Stimulated activated naive CD8-positive, alpha-beta T cell treated with anti-CD3 and anti-CD28 coated beads, Interleukin-15, Interleukin-2, amounts not matched to agents 100 U/mL and 50 U/mL, for 24 hours (primary cell): ENCODE measurements around the gene TMEM248.
"Not testable (repeated sequence)": the region's sequence is repeated elsewhere in the genome, so short reads cannot be mapped to it uniquely, and the experiment has no call there.

Source experiments
- ATAC-seq: fragments of 150-1000 bp; cut with Tn5 transposase; one replicate; pipeline ENCODE4 v1.10.0; 2021
- DNase-seq: peaks from one replicate; pipeline ENCODE4 v3.0.0; 2021

TMEM248 gene

DNA sequence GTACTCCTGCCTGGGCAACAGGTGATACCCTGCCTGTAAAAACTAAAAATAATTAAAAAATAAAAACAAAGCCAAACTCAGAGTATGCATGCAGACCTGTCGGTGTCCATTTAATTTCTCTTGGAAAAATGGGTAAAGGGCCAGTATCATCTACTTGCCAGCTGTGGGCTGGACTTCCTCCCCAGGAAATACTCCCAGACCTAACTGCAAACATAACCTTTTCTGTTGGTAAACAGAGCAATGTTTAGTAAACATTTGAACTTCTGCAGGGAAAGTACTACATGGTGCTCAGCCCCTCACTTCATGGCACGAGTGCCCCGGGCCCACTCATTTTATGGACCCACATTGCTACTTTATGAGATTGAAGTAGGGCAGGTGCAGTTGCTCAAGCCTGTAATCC, 10.2 kb upstream of the TMEM248 start:
- DNase-seq (no peak), ATAC-seq (no peak)

DNA sequence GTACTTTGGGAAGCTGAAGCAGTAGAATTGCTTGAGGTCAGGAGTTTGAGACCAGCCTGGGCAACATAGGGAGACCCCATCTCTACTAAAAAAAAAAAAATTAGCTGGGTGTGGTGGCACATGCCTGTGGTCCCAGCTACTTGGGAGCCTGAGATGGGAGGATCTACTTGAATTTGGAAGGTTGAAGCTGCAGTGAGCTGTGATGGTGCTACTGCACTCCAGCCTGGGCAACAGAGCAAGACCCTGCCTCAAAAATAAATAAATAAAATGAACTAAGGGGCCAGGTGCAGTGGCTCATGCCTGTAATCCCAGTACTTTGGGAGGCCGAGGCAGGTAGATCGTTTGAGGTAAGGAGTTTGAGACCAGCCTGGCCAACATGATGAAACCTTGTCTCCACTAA, 9.8 kb upstream of the TMEM248 start:
- DNase-seq, ATAC-seq: not testable (repeated sequence)

DNA sequence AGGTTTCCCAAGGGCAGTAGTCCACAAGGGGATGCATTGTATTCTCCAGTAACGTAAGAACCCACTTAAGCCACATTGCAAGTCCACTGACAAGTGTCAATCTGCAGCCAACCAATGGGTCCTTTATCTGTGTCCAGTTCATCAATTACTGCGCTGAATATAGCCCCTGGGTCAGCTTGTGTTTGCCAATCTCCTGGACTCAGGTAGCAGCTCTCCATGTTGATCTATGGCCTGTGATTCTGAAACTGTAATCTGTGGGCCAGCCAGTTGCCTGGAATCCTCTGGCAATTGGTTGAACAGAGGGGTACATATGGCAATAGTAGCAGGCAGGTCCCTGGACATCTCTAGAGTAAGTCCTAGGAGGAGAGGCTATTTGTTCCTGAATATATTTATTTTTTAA, 8.8 kb upstream of the TMEM248 start:
- DNase-seq (no peak), ATAC-seq (no peak)

DNA sequence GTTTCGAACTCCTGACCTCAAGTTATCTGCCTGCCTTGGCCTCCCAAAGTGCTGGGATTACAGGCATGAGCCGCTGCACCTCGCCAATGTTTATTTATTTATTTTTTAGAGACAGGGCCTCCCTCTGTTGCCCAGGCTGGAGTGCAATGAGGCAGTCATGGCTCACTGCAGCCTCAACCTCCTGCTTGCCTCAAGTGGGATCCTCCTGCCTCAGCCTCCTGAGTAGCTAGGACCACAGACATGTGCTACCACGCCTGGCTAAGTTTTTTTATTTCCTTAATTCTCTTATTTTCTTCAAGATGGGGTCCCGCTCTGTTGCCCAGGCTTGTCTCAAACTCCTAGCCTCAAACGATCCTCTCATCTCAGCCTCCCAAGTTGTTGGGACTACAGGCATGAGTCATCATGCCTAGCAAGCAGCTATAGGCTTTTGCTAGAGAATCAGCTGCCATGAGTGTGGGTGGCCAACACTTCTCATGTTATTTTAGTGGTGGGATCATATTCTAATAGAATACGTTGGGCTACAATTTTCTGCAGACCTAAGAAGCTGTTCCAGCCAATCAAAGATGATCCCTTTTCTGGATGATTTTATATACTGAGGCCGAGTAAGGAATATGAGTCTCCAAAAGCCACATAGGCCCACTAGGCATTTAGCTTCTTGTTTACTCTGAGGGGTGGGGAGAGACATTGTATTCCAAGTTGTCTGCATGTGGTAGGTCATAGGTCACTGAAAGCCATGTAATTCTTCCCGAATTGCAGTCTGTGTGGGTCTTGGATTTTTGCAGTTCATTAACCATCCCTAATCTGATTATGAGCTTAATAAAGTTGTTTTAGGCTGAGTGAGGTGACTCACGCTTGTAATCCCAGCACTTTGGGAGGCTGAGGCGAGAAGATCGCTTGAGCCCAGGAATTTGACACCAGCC, 7.6 kb upstream of the TMEM248 start:
- DNase-seq = no peak
- ATAC-seq = no peak

DNA sequence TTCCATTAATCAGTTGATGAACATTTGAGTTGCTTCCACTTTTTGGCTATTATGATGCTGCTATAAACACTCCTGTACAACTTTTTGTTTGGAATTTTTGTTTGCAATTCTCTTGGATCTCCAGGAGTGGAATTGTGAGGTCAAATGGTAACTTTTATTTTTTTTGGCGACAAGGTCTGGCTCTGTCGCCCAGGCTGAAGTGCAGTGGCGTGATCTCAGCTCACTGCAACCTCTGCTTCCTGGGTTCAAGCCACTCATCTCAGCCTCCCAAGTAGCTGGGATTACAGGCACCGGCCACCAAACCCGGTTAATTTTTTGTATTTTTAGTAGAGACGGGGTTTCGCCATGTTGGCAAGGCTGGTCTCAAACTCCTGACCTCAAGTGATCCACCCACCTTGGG, 3.1 kb upstream of the TMEM248 start:
- not testable (repeated sequence) for ATAC-seq, DNase-seq

DNA sequence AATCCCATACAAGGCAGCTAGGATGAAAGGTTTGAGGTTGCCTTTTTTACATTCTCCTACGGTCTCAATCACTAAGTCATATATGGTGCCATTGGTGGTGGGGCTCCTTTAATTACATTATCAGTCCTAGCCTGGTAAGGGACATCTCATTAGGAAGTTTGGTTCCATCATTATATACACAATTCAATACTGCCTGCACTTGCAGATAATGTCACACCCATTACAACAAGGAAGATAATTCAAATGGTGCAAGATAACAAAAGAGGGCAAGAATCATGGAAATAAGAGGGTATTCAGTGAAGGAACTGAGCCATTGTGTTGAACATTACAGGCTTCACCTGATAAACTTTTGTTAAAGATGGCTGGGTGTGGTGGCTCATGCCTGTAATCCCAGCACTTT, 1.7 kb upstream of the TMEM248 start:
- no peak for DNase-seq
- ATAC-seq = no peak

DNA sequence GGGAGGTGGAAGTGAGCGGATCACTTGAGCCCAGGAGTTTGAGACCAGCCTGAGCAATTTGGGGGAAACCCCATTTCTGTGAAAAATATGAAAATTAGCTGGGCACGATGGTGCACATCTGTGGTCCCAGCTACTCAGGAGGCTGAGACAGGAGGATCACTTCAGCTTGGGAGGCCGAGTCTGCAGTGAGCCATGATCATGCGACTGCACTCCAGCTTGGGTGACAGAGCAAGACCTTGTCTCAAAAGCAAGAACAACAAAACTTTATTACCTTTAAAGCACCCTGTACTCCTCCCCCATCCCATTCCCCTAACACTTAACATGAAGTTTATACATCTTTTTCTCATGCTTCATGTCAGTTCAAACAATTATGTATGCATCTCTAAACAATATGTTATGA, 1.3 kb upstream of the TMEM248 start:
- no peak for ATAC-seq
- no peak for DNase-seq

DNA sequence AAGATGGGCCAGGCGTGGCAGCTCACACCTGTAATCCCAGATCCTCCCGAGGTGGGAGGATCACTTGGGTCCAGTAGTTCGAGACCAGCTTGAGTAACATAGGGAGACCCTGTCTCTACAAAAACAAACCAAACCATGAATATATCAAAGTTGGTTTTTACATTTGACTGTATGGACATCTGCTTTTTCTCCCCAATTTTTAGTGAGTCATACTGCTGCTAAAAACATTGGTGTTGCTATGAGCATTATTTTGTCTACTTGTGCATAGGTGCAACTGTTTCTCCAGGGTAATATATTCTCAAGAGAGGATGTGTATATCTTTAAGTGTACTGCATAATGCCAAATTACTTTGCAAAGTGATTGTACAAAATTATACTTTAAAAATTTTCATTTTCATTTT, 769 bp upstream of the TMEM248 start:
- ATAC-seq = no peak
- no peak for DNase-seq

DNA sequence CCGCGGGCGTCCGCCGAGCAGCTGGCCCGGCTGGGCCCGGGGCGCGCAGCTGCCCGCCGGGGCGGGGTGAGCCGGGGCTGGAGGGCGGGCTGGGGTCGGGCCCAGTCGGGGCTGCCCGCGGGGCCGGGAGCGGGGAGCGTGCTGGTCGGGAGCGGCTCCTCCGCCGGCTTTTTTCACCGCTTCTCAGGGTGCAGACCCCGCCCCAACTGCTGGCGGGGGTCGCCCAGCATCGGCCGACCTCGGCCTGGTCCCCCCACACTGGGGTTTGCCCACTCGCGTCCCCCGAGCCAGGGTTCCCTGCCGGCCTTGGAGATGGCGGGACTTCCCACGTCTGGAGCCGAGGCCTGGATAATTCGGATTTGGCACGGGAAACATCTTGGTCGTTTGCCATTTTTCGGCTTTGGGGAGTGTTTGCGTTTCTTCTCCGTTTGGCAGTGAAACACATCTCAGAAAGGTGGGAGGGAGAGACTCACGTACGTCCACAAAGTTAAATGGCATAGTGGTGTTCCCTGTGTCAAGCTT, 432 bp downstream of the TMEM248 start:
- no peak for ATAC-seq
- peak; percentile 19 for DNase-seq

DNA sequence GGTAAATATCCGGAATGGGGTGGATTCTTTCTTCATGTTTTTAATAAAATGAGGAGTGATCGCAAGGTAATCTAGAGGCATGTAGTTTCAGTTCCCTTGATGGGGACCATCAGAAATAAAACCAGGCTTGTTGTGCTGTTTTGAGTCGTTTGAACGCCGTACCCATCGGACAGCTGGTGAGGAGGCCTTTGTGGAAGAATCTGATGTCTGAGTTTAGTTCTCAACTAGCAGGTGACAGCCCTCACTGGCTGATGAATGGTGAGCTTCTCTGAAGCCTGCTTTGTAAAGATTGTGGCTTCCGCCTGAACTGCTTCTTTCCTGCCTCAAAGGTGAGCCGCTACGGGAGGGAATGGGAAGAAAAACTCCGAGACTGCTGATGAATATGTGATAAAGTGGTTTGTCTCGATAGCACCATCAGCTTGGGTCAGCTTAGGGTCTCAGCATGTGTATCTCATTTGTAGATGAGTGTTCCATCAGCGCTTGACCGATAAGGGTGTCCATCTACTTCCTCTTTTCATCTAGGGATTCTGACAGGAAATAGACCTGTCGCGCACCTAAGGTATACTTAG, 977 bp downstream of the TMEM248 start:
- ATAC-seq (no peak), DNase-seq (peak; percentile 20)

DNA sequence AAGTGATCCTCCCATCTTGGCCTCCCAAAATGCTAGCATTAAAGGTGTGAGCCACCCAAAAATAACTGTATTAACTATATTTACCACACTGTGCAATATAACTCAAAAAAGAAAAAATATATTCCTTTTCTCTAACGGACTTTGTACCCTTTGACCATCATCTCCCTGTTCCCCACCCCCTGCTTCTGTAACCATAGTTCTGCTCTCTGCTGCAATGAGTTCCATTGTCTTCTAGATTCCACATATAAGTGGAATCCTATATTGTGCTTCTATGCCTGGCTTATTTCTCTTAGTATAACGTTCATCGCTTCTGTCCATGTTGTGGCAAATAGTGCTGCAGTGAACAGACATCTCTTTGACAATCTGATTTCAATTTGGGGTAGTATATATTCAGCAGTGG, 4.2 kb downstream of the TMEM248 start:
- ATAC-seq (no peak), DNase-seq (no peak)

DNA sequence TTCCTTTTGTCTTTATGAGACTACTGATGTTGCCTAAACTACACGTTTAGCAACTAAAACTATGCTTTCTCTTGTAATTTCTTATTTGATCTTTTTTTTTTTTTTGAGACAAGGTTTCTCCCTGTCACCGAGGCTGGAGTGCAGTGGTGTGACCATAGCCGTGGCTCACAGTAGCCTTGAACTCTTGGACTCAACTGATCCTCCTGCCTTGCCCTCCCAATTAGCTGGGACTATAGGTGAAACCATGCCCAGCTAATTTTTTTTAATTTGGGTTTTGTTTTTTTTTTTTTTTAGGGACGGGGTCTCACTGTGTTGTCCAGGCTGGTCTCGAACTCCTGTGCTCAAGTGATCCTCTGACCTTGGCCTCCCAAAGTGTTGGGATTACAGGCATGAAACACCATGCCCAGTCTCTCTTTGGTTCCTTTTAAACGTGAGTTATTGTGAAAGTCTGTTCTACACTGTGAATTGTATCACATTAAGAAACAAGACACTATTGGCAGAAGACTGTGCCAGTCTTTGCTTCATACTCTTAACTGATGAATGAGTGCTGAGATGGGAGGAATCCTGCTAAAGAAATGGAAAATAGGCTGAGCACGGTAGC, 6.4 kb downstream of the TMEM248 start:
- DNase-seq (no peak), ATAC-seq (no peak)

DNA sequence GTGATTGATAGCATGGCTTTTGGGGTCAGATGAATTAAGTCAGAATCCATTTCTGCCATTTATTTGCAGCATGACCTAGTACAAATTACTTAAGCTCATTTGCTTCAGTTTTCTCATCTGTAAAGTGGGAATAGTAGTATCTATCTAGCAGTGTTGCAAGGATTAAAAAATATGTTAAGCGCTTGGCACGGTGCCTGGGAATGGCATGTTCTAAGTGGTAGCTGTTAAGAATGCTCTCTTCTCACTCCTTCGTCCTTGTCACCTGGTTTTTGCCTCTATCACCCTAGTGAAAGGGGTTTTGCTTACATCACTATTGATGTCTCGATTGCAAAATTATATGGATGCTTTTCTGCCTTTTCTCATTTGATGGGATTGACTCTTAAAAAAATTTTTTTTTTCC, 7.4 kb downstream of the TMEM248 start:
- DNase-seq (no peak), ATAC-seq (no peak)

DNA sequence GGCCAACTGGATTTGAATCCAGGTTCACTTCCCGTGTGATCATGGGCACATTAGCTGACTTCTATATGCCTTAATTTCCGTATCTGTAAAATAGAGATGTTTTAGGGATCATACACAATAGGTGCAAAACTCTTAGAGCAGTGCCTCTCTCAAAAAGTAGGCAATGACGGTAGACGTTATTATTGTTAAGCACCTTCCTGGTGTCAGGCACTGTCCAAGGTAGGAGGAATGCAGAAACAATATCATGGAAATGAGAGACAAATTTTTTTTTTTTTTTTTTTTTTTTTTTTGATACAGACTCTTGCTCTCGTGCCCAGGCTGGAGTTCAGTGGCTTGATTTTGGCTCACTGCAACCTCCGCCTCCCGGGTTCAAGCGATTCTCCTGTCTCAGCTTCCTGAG, 8.1 kb downstream of the TMEM248 start:
- DNase-seq (no peak), ATAC-seq (no peak)

DNA sequence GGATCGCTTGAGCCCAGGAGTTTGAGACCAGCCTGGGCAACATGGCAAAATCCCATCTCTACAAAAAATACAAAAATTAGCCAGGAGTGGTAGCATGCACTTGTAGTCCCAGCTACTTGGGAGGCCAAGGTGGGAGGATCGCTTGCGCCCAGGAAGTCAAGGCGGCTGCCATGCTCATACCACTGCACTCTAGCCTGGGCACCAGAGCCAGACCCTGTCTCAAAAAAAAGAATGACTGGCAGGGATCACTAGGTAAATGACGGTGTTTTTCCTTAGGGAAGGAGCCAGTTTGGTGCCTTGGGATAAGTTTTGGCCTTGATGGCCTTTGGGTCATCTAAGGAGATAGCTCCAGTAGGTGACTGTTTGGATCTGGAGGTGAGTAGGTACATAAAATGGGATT, 8.9 kb downstream of the TMEM248 start:
- ATAC-seq (no peak), DNase-seq (no peak)

DNA sequence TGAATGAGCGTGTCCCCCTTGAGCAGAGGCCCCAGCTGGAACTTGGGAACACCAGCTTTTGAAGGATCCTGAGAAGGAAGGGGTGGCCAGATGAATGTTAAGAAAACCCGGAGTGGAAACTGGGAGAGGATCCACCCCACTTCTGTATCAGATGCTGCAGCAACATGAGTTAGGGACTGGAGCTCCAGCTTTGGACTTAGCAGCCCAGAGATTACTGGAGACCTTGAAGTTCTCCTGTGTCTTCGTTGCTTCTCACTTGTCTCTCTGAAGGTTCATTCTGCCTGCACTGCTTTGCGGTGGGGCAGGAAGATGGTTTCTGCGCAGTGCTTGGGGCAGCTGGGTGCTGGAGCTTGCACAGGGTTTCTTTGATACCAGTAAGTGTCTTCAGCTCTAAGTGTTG, 9.3 kb downstream of the TMEM248 start:
- no peak for ATAC-seq

DNA sequence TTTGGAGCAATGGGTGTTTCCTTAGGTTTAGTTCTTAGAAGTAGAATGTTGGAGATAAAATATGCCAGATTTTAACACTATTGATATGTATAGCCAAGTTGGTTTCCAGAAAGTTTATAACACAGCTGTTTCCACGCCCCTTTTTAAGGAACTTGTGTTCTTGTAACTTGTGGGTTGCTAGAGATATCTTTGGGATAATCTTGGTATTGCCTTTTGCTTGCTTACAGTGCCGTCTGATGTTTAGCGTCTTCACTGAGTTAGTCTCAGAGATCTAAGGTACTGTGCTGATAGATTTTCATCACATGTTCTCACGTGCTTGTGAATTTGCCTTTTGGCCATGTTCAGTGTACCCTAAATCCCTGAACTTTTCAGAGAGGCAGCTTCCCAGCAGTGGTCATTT, 12.4 kb downstream of the TMEM248 start:
- ATAC-seq = no peak
- DNase-seq = no peak

More for the DNA sequence above, 9.3 kb downstream of the TMEM248 start:
- no peak for DNase-seq

DNA sequence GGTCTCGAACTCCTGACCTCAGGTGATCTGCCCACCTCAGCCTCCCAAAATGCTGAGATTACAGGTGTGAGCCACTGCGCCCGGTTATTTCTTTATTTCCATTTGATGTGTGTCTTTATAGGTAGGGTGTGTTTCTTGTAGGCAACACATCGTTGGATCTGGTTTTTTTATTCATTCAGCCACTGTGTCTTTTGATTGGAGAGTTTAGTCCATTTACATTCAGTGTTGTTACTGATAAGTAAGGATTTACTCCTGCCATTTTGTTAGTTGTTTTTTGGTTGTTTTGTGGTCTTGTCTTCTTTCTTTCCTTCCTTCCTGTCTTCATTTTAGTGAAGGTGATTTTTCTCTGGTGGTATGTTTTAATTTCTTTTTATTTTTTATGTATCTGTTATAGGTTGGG, 16.9 kb downstream of the TMEM248 start:
- ATAC-seq = no peak
- DNase-seq = no peak

DNA sequence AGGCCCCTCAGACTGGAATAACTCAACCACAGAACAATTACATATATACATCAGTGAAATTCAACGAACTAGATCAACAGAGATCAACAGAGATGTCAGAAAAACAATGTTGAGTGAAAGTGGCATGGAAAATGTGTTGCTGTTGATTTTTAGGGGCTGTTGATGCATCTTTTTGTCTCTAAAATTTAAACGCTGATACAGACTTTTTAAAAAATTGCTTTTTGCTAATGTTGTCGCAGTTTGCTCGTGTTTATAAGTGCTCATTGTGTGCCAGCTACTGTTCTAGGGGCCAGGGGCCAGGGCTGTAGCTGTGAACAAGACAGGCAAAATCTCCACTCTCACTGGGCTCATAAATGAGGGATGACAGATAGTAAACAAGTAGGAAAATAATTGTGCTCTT, 18.3 kb downstream of the TMEM248 start:
- ATAC-seq (no peak), DNase-seq (no peak)

DNA sequence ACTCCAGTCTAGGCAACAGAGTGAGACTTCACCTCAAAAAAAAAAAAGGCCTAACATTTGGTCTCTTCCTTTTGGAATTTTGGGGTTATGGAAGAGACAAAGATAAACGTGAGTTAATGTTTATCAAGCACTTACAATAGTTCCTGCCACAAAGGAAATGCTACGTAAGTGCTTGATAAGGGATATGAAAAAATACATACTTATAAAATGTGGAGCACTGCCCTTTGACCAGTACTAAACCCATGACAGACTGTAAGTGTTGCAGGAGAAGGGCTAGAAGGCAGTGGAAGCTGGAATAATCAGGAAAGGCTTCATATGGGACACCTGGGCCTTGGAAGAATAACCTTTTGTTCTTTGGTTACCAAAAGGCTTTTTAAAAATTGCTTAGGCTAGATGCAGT, 25.5 kb downstream of the TMEM248 start:
- DNase-seq (no peak), ATAC-seq (no peak)

DNA sequence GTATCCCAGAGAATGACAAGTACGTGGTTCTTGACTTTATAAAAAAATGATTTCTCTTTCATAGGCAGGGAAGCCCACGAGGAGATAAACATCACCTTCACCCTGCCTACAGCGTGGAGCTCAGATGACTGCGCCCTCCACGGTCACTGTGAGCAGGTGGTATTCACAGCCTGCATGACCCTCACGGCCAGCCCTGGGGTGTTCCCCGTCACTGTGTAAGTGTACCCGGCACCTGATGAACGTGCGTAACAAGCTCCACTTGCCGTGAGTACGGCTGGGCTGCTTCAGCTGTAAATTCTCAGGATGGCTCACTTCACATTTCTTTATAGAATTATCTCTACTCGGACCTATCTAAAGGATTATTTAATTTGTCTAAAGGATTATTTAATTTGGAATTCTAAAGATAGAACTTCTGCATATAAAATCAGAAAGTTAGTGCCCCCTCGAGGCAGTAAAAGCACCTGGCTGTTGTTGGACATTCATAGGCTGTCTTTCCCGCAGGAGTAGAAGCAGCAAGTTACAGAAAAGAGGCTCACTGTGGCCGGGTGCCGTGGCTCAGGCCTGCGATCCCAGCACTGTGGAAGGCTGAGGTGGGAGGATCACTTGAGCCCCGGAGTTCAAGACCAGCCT, 27.6 kb downstream of the TMEM248 start:
- ATAC-seq = no peak
- no peak for DNase-seq

DNA sequence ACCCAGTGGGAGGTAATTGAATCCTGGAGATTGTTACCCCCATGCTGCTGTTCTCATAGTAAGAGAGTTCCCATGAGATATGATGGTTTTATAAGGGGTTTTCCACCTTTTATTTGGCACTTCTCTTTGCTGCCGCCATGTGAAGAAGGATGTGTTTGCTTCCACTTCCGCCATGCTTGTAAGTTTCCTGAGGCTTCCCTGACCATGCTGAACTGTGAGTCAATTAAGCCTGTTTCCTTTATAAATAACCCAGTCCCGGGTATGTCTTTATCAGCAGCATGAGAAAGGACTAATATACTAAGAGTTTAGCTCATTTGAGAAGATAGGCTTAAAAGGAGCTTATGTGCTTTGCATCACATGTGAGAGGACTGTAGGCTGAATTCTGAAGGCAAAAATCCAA, 29.3 kb downstream of the TMEM248 start:
- DNase-seq (no peak), ATAC-seq (no peak)

DNA sequence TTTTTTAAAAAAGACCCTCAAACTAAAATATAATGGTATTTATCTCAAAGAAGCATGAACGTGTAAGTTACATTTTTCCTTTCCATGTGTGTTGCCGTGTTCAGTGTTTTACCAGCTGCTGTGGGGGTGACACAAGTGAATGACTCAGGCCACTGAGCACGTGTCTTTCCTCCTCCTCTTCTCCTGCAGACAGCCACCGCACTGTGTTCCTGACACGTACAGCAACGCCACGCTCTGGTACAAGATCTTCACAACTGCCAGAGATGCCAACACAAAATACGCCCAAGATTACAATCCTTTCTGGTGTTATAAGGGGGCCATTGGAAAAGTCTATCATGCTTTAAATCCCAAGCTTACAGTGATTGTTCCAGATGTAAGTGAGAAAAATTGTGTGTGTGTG, 29.7 kb downstream of the TMEM248 start:
- ATAC-seq = no peak
- no peak for DNase-seq
